Mammary microvascular endothelial cell (primary cell): Measurements from ENCODE around the gene SRSF4. TPM values are rescaled to one million over a fixed set of nuclear protein-coding genes. Genes with fewer than 3 reads are reported as not detected.

Experiments used
- total RNA-seq: library from RNA; depleted of rRNA; stranded (reverse); fragments of >200 nt; gene quantifications from 2 replicates; pipeline ENCODE4 v1.2.3, GENCODE V29; 2015

SRSF4 gene
- total RNA-seq: 32.8 and 41.4 TPM in 2 replicates

GRCh38 chr1:29181413-29182225 lies at the start of gene SRSF4:
Gene SRSF4 (minus strand): TSS chr1:29181900. CDS start chr1:29181752, 148 bp downstream.

GRCh38 chr1:29230553-29231378 lies 49.1 kb upstream of the SRSF4 start, which contains the start of gene MECR:
Gene MECR (minus strand): TSS chr1:29230934. CDS start chr1:29230906, 28 bp downstream.

GRCh38 chr1:29123887-29124365 lies 57.8 kb downstream of the SRSF4 start, which contains the start of gene TMEM200B:
Gene TMEM200B (minus strand): TSS chr1:29123903. CDS start chr1:29121828, 2,075 bp downstream.

Other genes starting within 250 kb of the SRSF4 start
- 1.1 and 1.8 TPM in 2 replicates for gene TMEM200B, start 58.0 kb downstream of the SRSF4 start, total RNA-seq
- 20.3 and 36.7 TPM in 2 replicates for gene MECR, start 49.0 kb upstream of the SRSF4 start, total RNA-seq
- 0.25 and 3.8 TPM in 2 replicates for gene PTPRU, start 54.6 kb upstream of the SRSF4 start, total RNA-seq